Caki2 (cell line): Measurements from ENCODE around the gene CBLB. TPM values are rescaled to one million over a fixed set of nuclear protein-coding genes. Genes with fewer than 3 reads are reported as not detected.
"Not testable (repeated sequence)": the region's sequence is repeated elsewhere in the genome, so short reads cannot be mapped to it uniquely, and the experiment has no call there.

ENCODE experiments used
- DNase-seq: peaks from one replicate; pipeline ENCODE4 v3.0.0-alpha.2; 2015; ENCODE audit warnings: low read depth
- in situ Hi-C: cut with HindIII; loops from 2 replicates; pipeline ENCODE4 v1.10.0; 2016; ENCODE audit warnings: low sequenced_read_pairs, low pct_unique_long_range_greater_than_20kb, mixed read lengths
- total RNA-seq: library from RNA; depleted of rRNA; stranded (reverse); fragments of >200 nt; shearing (Covaris generic); gene quantifications from 2 replicates; pipeline ENCODE4 v1.2.3, GENCODE V29; 2014; ENCODE audit warnings: low replicate concordance

The CBLB gene
- total RNA-seq, 1 experiment from 2014 or later: 3.7 TPM

- no peak for DNase-seq
Measured at GRCh38 chr3:105774444-105775180, 94.2 kb downstream of the CBLB start.

GRCh38 chr3:105773291-105773690 lies 95.5 kb downstream of the CBLB start:
- DNase-seq: no peak
- in situ Hi-C loops: no loop called here

More at GRCh38 chr3:105774444-105775180, 94.2 kb downstream of the CBLB start:
- in situ Hi-C loops: no loop called here

- DNase-seq: no peak
- in situ Hi-C loops: no loop called here
Measured at GRCh38 chr3:105772635-105773034, 96.2 kb downstream of the CBLB start.

GRCh38 chr3:105771392-105771791 lies 97.4 kb downstream of the CBLB start:
- in situ Hi-C loops: no loop called here

GRCh38 chr3:105770410-105770809 lies 98.4 kb downstream of the CBLB start:
- DNase-seq: no peak
- in situ Hi-C loops: no loop called here

More at GRCh38 chr3:105771392-105771791, 97.4 kb downstream of the CBLB start:
- no peak for DNase-seq

- in situ Hi-C loops: no loop called here
- no peak for DNase-seq
Measured at GRCh38 chr3:105767776-105768175, 101.0 kb downstream of the CBLB start.

GRCh38 chr3:105767216-105767615 lies 101.6 kb downstream of the CBLB start:
- DNase-seq: no peak
- in situ Hi-C loops: no loop called here

- in situ Hi-C loops: no loop called here
- no peak for DNase-seq
Measured at GRCh38 chr3:105765308-105765639, 103.5 kb downstream of the CBLB start.

GRCh38 chr3:105764378-105765307 lies 104.2 kb downstream of the CBLB start:
- DNase-seq: no peak
- in situ Hi-C loops: no loop called here

- DNase-seq: no peak
- in situ Hi-C loops: no loop called here
Measured at GRCh38 chr3:105763659-105764036, 105.2 kb downstream of the CBLB start.

GRCh38 chr3:105762749-105763658 lies 105.8 kb downstream of the CBLB start:
- in situ Hi-C loops: no loop called here
- no peak for DNase-seq

- DNase-seq, in situ Hi-C loops: not testable (repeated sequence)
Measured at GRCh38 chr3:105762214-105762613, 106.6 kb downstream of the CBLB start.

- in situ Hi-C loops: no loop called here
- DNase-seq: no peak
Measured at GRCh38 chr3:105759442-105760078, 109.3 kb downstream of the CBLB start.

GRCh38 chr3:105758451-105758850 lies 110.4 kb downstream of the CBLB start:
- in situ Hi-C loops: no loop called here
- DNase-seq: no peak

GRCh38 chr3:105755121-105755886 lies 113.5 kb downstream of the CBLB start:
- in situ Hi-C loops: no loop called here
- DNase-seq: no peak

- in situ Hi-C loops: no loop called here
- no peak for DNase-seq
Measured at GRCh38 chr3:105752791-105753415, 115.9 kb downstream of the CBLB start.

- in situ Hi-C loops: no loop called here
- DNase-seq: no peak
Measured at GRCh38 chr3:105747696-105748095, 121.1 kb downstream of the CBLB start.
